Measurements from ENCODE around the gene RAC3. TPM values are rescaled to one million over a fixed set of nuclear protein-coding genes. Genes with fewer than 3 reads are reported as not detected.

RAC3 gene
- total RNA-seq, 2 donors from 2014 or later = 0.93 to 2.6 TPM

- no peaks in the 10 kb centered on the region for H3K9me3 ChIP-seq
- H3K4me3 ChIP-seq = no peak overlapping the region
- H3K27ac ChIP-seq = no peak overlapping the region
- TF ChIP-seq CTCF (IDR thresholded peaks at IDR 0.05) = no peak
- no peak for DNase-seq (ENCODE audit: low spot score)
- H3K4me1 ChIP-seq = peaks cover 0 to 28% of the 10 kb centered on the region in 2 donors
- H3K27me3 ChIP-seq = no peaks in the 10 kb centered on the region
- peaks cover 11% of the 10 kb centered on the region for H3K36me3 ChIP-seq
Measured at GRCh38 chr17:82020572-82021106, 10.8 kb upstream of the RAC3 start.

- no peaks in the 10 kb centered on the region for H3K9me3 ChIP-seq
- peak; percentile 29 to 74 for TF ChIP-seq CTCF (IDR thresholded peaks at IDR 0.05)
- no peak overlapping the region for H3K27ac ChIP-seq
- DNase-seq (ENCODE audit: low spot score) = peak; percentile 77
- H3K4me3 ChIP-seq = peak overlapping the region in 1 of 2 donors; percentile 93
- H3K36me3 ChIP-seq = peaks cover 11% of the 10 kb centered on the region
- peaks cover 0 to 28% of the 10 kb centered on the region in 2 donors for H3K4me1 ChIP-seq
- H3K27me3 ChIP-seq = no peaks in the 10 kb centered on the region
Measured at GRCh38 chr17:82021107-82021899, 10.2 kb upstream of the RAC3 start.

- H3K4me1 ChIP-seq = peaks cover 0 to 28% of the 10 kb centered on the region in 2 donors
- no peak for TF ChIP-seq CTCF (IDR thresholded peaks at IDR 0.05)
- no peaks in the 10 kb centered on the region for H3K27me3 ChIP-seq
- peak overlapping the region in 1 of 2 donors; percentile 50 for H3K27ac ChIP-seq
- peak overlapping the region; percentile 84 to 93 for H3K4me3 ChIP-seq
- peaks cover 11% of the 10 kb centered on the region for H3K36me3 ChIP-seq
- DNase-seq (ENCODE audit: low spot score) = no peak
- no peaks in the 10 kb centered on the region for H3K9me3 ChIP-seq
Measured at GRCh38 chr17:82021900-82022309, 9.6 kb upstream of the RAC3 start.

GRCh38 chr17:82022310-82022980 lies 9.0 kb upstream of the RAC3 start, which contains the start of gene CENPX:
Gene CENPX, minus strand, starts transcription at chr17:82022878. Its CDS starts 17 bp downstream, at chr17:82022861.
- peaks cover 11% of the 10 kb centered on the region for H3K36me3 ChIP-seq
- H3K27ac ChIP-seq = peak within 1 kb of the TSS; percentile 50 to 63
- no peak for DNase-seq (ENCODE audit: low spot score)
- H3K4me1 ChIP-seq = peaks cover 0 to 28% of the 10 kb centered on the region in 2 donors
- no peaks in the 10 kb centered on the region for H3K27me3 ChIP-seq
- TF ChIP-seq CTCF (IDR thresholded peaks at IDR 0.05) = no peak
- peak within 1 kb of the TSS; percentile 84 to 93 for H3K4me3 ChIP-seq
- H3K9me3 ChIP-seq = no peaks in the 10 kb centered on the region

- peak in 1 of 2 donors; percentile 7 for TF ChIP-seq CTCF (IDR thresholded peaks at IDR 0.05)
- Histone ChIP-seq H3K36me3 (peaks cover 11% of the 10 kb centered on the region), H3K27ac (peak within 1 kb of the TSS; percentile 50 to 63), H3K27me3 (no peaks in the 10 kb centered on the region), H3K9me3 (no peaks in the 10 kb centered on the region), H3K4me3 (peak within 1 kb of the TSS; percentile 84 to 93), H3K4me1 (peaks cover 0 to 28% of the 10 kb centered on the region in 2 donors)
- peak; percentile 100 for DNase-seq (ENCODE audit: low spot score)
Measured at GRCh38 chr17:82022981-82023446, 8.5 kb upstream of the RAC3 start, which contains the start of gene LRRC45. Gene LRRC45, plus strand, starts transcription at chr17:82023305. Its CDS starts 339 bp downstream, at chr17:82023644.

Data from right atrium auricular region (tissue), 2 donors.